ENCODE results near the gene GPR32.

- TF ChIP-seq SUZ12 (IDR thresholded peaks at IDR 0.05), result no peak
- no peak for TF ChIP-seq SP1 (IDR thresholded peaks at IDR 0.05)
- no peak for TF ChIP-seq PKNOX1 (IDR thresholded peaks at IDR 0.05)
- no peak for TF ChIP-seq BHLHE40 (IDR thresholded peaks at IDR 0.05; ENCODE audit: borderline replicate concordance)
- no peak for TF ChIP-seq FOXK2 (IDR thresholded peaks at IDR 0.05)
- no peak for TF ChIP-seq L3MBTL2 (conservative IDR thresholded peaks at IDR 0.05)
- no peak for TF ChIP-seq TARDBP (IDR thresholded peaks at IDR 0.05)
- no peak for TF ChIP-seq ELF4 (IDR thresholded peaks at IDR 0.05)
Observed at GRCh38 chr19:50749490-50749889, 20.8 kb upstream of the GPR32 start.

Measured in HEK293T (cell line).